H9 (cell line): Measurements from ENCODE around the gene THY1. TPM values are rescaled to one million over a fixed set of nuclear protein-coding genes. Genes with fewer than 3 reads are reported as not detected.

ENCODE experiments used
- DNase-seq: peaks from one replicate; pipeline ENCODE4 v3.0.0-alpha.2; 2017
- H2AFZ ChIP-seq: one replicate; pipeline ENCODE4 v1.6.1; 2013; ENCODE audit warnings: mild to moderate bottlenecking, low read length, control low read depth, moderate library complexity
- H2AK5ac ChIP-seq: 2 replicates; pipeline ENCODE4 v1.6.1; 2013; ENCODE audit warnings: low read length, control low read depth, mixed read lengths; ENCODE audit not compliant: insufficient read length
- H2BK120ac ChIP-seq: one replicate; pipeline ENCODE4 v1.6.1; 2013; ENCODE audit warnings: low read depth, mild to moderate bottlenecking, low read length, control low read depth, inconsistent platforms; ENCODE audit not compliant: poor library complexity, severe bottlenecking
- H2BK12ac ChIP-seq: 2 replicates; pipeline ENCODE4 v1.6.1; 2013; ENCODE audit warnings: low read length, control low read depth, mixed read lengths, low read depth; ENCODE audit not compliant: insufficient read length
- H2BK15ac ChIP-seq: 2 replicates; pipeline ENCODE4 v1.6.1; 2013; ENCODE audit warnings: low read depth, low read length, control low read depth
- H2BK20ac ChIP-seq: one replicate; pipeline ENCODE4 v1.6.1; 2013; ENCODE audit warnings: low read depth, mild to moderate bottlenecking, low read length, control low read depth, inconsistent platforms; ENCODE audit not compliant: poor library complexity, severe bottlenecking
- H2BK5ac ChIP-seq: 2 replicates; pipeline ENCODE4 v1.6.1; 2013; ENCODE audit warnings: low read length, control low read depth, mixed read lengths; ENCODE audit not compliant: insufficient read length
- H3K14ac ChIP-seq: 2 replicates; pipeline ENCODE4 v1.6.1; 2013; ENCODE audit warnings: low read length, control low read depth; ENCODE audit not compliant: insufficient read depth
- H3K18ac ChIP-seq: 2 replicates; pipeline ENCODE4 v1.6.1; 2013; ENCODE audit warnings: low read depth, mild to moderate bottlenecking, mixed read lengths, low read length, control low read depth; ENCODE audit not compliant: insufficient read length
- H3K23ac ChIP-seq: 2 replicates; pipeline ENCODE4 v1.6.1; 2013; ENCODE audit warnings: low read length, control low read depth, mixed read lengths, low read depth; ENCODE audit not compliant: insufficient read length
- H3K23me2 ChIP-seq: 2 replicates; pipeline ENCODE4 v1.6.1; 2013; ENCODE audit warnings: low read depth, mild to moderate bottlenecking, mixed read lengths, low read length, control low read depth; ENCODE audit not compliant: insufficient read length, poor library complexity, severe bottlenecking
- H3K27ac ChIP-seq: 2 replicates; pipeline ENCODE4 v1.5.1; 2013; ENCODE audit warnings: low read length, control low read depth, mixed read lengths, low read depth; ENCODE audit not compliant: insufficient read length
- H3K27me3 ChIP-seq: 2 replicates; pipeline ENCODE4 v1.6.1; 2013; ENCODE audit warnings: low read length, control low read depth, inconsistent platforms; ENCODE audit not compliant: insufficient read depth
- H3K4ac ChIP-seq: 2 replicates; pipeline ENCODE4 v1.6.1; 2013; ENCODE audit warnings: low read depth, mild to moderate bottlenecking, control low read depth, inconsistent platforms, low read length, moderate library complexity
- H3K4me1 ChIP-seq: 2 replicates; pipeline ENCODE4 v1.6.1; 2013; ENCODE audit warnings: low read length, control low read depth, inconsistent platforms; ENCODE audit not compliant: insufficient read depth
- H3K4me2 ChIP-seq: 2 replicates; pipeline ENCODE4 v1.6.1; 2013; ENCODE audit warnings: low read length, control low read depth, mixed read lengths; ENCODE audit not compliant: insufficient read length, insufficient read depth
- H3K56ac ChIP-seq: 2 replicates; pipeline ENCODE4 v1.6.1; 2013; ENCODE audit warnings: low read depth, mild to moderate bottlenecking, mixed read lengths, low read length, control low read depth; ENCODE audit not compliant: insufficient read length
- H3K79me1 ChIP-seq: 2 replicates; pipeline ENCODE4 v1.6.1; 2013; ENCODE audit warnings: low read depth, mild to moderate bottlenecking, moderate library complexity, low read length, control low read depth, inconsistent platforms; ENCODE audit not compliant: insufficient read depth, poor library complexity, severe bottlenecking
- H3K79me2 ChIP-seq: 2 replicates; pipeline ENCODE4 v1.6.1; 2013; ENCODE audit warnings: low read length, control low read depth, inconsistent platforms; ENCODE audit not compliant: insufficient read depth
- H3K9ac ChIP-seq: 2 replicates; pipeline ENCODE4 v1.6.1; 2013; ENCODE audit warnings: low read length, control low read depth, mixed read lengths; ENCODE audit not compliant: insufficient read length; ENCODE audit errors: extremely low read depth
- H3K9me3 ChIP-seq: one replicate; pipeline ENCODE4 v1.6.1; 2013; ENCODE audit warnings: low read depth, low read length, inconsistent platforms; ENCODE audit not compliant: control insufficient read depth
- H3T11ph ChIP-seq: one replicate; pipeline ENCODE4 v1.6.1; 2013; ENCODE audit warnings: mild to moderate bottlenecking, low read length, control low read depth, inconsistent platforms
- H4K20me1 ChIP-seq: one replicate; pipeline ENCODE4 v1.6.1; 2013; ENCODE audit not compliant: control insufficient read depth, insufficient read length, insufficient read depth
- H4K5ac ChIP-seq: 2 replicates; pipeline ENCODE4 v1.6.1; 2013; ENCODE audit warnings: low read depth, mild to moderate bottlenecking, mixed read lengths, low read length, control low read depth; ENCODE audit not compliant: insufficient read length
- H4K8ac ChIP-seq: replicated peaks from 2 replicates; pipeline ENCODE4 v1.6.1; 2013; ENCODE audit warnings: low read length, control low read depth, mixed read lengths, low read depth; ENCODE audit not compliant: insufficient read length
- H4K91ac ChIP-seq: 2 replicates; pipeline ENCODE4 v1.6.1; 2013; ENCODE audit warnings: low read depth, mild to moderate bottlenecking, moderate library complexity, mixed read lengths, low read length, control low read depth; ENCODE audit not compliant: insufficient read length
- H3K27ac Mint-ChIP-seq, 3 experiments: 2 replicates in 2 of 3; 3 replicates in 1 of 3; pipeline ENCODE4 v1.8.0; 2020 to 2021; ENCODE audit warnings: mixed read lengths in 3 of 3, mild to moderate bottlenecking in 1 of 3, moderate library complexity in 1 of 3
- H3K27me3 Mint-ChIP-seq: 2 replicates; pipeline ENCODE4 v1.8.0; 2021; ENCODE audit warnings: low read depth, mild to moderate bottlenecking, moderate library complexity, mixed read lengths
- H3K36me3 Mint-ChIP-seq, 3 experiments: 2 replicates in 2 of 3; 3 replicates in 1 of 3; pipeline ENCODE4 v1.8.0; 2020 to 2021; ENCODE audit warnings: low read depth in 3 of 3, mixed read lengths in 3 of 3; ENCODE audit not compliant: insufficient read depth in 1 of 3
- H3K4me1 Mint-ChIP-seq, 2 experiments: 2 replicates each; pipeline ENCODE4 v1.8.0; 2020; ENCODE audit warnings: mixed read lengths in 2 of 2
- H3K4me3 Mint-ChIP-seq, 2 experiments: 2 replicates in 1 of 2; 3 replicates in 1 of 2; pipeline ENCODE4 v1.8.0; 2020 to 2021; ENCODE audit warnings: mild to moderate bottlenecking in 2 of 2, mixed read lengths in 2 of 2, moderate library complexity in 1 of 2
- H3K9me3 Mint-ChIP-seq, 2 experiments: 2 replicates in 1 of 2; 3 replicates in 1 of 2; pipeline ENCODE4 v1.8.0; 2020; ENCODE audit warnings: mild to moderate bottlenecking in 2 of 2, mixed read lengths in 2 of 2, moderate library complexity in 1 of 2
- WGBS: extraction: QIAGEN DNeasy Blood & Tissue Kit; methylation state at CpG from one replicate; pipeline ENCODE4 v1.1.7; 2013; ENCODE audit warnings: missing lambda C conversion rate, low lambda C conversion rate, mixed read lengths; ENCODE audit not compliant: insufficient read length; ENCODE audit errors: extremely low coverage; 5-methylcytosine and 5-hydroxymethylcytosine counted together
- total RNA-seq: library from RNA; stranded (reverse); gene quantifications from 2 replicates; pipeline ENCODE4 v1.2.1, GENCODE V29; 2021
- TF ChIP-seq, protein P1 (sequence below): fragments of 200-600 bp; sonication (generic); conservative IDR thresholded peaks from 3 replicates; pipeline ENCODE4 v1.8.0; 2021; ENCODE audit warnings: antibody characterized with exemption, mild to moderate bottlenecking

THY1 gene
- total RNA-seq, 1 experiment from 2014 or later = 176 TPM

DNA sequence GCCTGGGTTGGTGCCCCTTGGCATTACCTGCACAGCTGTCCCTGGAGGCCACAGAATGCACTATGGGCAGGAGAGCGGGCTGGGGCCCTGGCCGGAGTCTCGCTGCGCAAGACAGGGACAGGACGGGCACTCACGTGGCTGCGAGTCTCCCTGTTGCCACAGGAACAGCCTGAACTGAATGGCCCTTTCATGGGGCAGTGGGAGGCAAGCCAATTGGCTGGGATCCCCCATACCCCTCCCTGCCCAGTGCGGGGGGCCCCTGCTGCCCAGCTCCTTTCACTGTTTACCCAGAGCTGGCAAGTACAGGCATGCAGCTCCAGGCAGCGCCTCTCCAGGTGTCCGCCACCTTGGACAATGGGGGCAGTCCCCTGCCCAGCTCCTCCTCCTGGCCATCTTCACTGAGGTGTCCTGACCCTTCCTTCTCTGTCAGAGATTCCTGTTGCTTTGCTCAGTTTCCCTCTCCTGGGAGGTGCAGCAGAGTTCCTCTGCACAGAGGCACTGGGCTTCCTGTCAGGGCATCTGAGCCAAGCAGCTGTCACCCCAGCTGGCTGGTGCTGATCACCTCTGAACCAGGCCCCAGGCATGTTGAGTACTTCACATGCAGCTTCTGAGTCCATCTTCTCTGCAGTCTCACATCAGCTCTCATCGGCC lies 46.6 kb downstream of the THY1 start:
- Histone ChIP-seq H2BK15ac (no peak overlapping the region), H3K23ac (no peak overlapping the region), H4K20me1 (no peaks in the 10 kb centered on the region), H3K27me3 (peaks cover 3% of the 10 kb centered on the region; the same call in 1 of the 2 replicates), H3K23me2 (peaks cover 5% of the 10 kb centered on the region), H4K5ac (no peak overlapping the region), H3K27ac (no peak overlapping the region), H2AK5ac (no peak overlapping the region), H2AFZ (no peak overlapping the region), H2BK12ac (no peak overlapping the region), H2BK20ac (no peak overlapping the region), H3K4me2 (no peak overlapping the region), H4K8ac (no peak overlapping the region), H2BK5ac (no peak overlapping the region), H3K56ac (no peak overlapping the region), H3K79me1 (no peaks in the 10 kb centered on the region), H3K79me2 (no peaks in the 10 kb centered on the region), H3K14ac (no peak overlapping the region), H4K91ac (no peak overlapping the region), H3K9me3 (no peaks in the 10 kb centered on the region), H3K4ac (no peak overlapping the region), H2BK120ac (no peak overlapping the region), H3T11ph (no peak overlapping the region), H3K9ac (no peak overlapping the region), H3K4me1 (peaks cover 3% of the 10 kb centered on the region; the same call in 1 of the 2 replicates), H3K18ac (no peak overlapping the region)
- peak overlapping the region in 2 of 3 experiments; percentile 27 to 70; a peak in 1 of 7 replicates for H3K27ac Mint-ChIP-seq
- peaks cover 66 to 76% of the 10 kb centered on the region in 2 experiments for H3K4me1 Mint-ChIP-seq
- H3K9me3 Mint-ChIP-seq = no peaks in the 10 kb centered on the region
- peaks cover 16% of the 10 kb centered on the region for H3K27me3 Mint-ChIP-seq
- TF ChIP-seq, protein P1, sequence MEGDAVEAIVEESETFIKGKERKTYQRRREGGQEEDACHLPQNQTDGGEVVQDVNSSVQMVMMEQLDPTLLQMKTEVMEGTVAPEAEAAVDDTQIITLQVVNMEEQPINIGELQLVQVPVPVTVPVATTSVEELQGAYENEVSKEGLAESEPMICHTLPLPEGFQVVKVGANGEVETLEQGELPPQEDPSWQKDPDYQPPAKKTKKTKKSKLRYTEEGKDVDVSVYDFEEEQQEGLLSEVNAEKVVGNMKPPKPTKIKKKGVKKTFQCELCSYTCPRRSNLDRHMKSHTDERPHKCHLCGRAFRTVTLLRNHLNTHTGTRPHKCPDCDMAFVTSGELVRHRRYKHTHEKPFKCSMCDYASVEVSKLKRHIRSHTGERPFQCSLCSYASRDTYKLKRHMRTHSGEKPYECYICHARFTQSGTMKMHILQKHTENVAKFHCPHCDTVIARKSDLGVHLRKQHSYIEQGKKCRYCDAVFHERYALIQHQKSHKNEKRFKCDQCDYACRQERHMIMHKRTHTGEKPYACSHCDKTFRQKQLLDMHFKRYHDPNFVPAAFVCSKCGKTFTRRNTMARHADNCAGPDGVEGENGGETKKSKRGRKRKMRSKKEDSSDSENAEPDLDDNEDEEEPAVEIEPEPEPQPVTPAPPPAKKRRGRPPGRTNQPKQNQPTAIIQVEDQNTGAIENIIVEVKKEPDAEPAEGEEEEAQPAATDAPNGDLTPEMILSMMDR = no peak
- DNase-seq = no peak
- H3K36me3 Mint-ChIP-seq = peaks cover 0 to 3% (median 0%) of the 10 kb centered on the region in 3 experiments; a peak in 1 of 7 replicates
- no CpG with 5 or more reads among the region's 11 CpGs for WGBS
- H3K4me3 Mint-ChIP-seq = no peak overlapping the region; a peak in 1 of 5 replicates
